Muscle layer of duodenum (tissue), 2 donors: Measurements from ENCODE around the gene GRM8.

Experiments used
- H3K27ac ChIP-seq: one replicate; pipeline ENCODE4 v1.7.0; 2013; ENCODE audit warnings: mild to moderate bottlenecking, low read length
- H3K27me3 ChIP-seq: one replicate; pipeline ENCODE4 v1.7.0; 2013; ENCODE audit warnings: low read depth, mild to moderate bottlenecking, control low read depth, low read length
- H3K36me3 ChIP-seq, 2 donors: one replicate each; pipeline ENCODE4 v1.7.0; 2013; ENCODE audit warnings: low read length in 2 of 2, control low read depth in 1 of 2, mild to moderate bottlenecking in 1 of 2; ENCODE audit not compliant: insufficient read depth in 2 of 2, control insufficient read depth in 1 of 2
- H3K4me1 ChIP-seq, 2 donors: one replicate each; pipeline ENCODE4 v1.7.0; 2013; ENCODE audit warnings: low read length in 2 of 2, mild to moderate bottlenecking in 2 of 2, control low read depth in 1 of 2, moderate library complexity in 1 of 2; ENCODE audit not compliant: insufficient read depth in 2 of 2, control insufficient read depth in 1 of 2
- H3K4me3 ChIP-seq, 2 donors: one replicate each; pipeline ENCODE4 v1.7.0; 2013; ENCODE audit warnings: low read length in 2 of 2, low read depth in 1 of 2, mild to moderate bottlenecking in 1 of 2
- H3K9me3 ChIP-seq, 2 donors: one replicate each; pipeline ENCODE4 v1.7.0; 2013; ENCODE audit warnings: low read length in 2 of 2, control low read depth in 1 of 2, mild to moderate bottlenecking in 1 of 2; ENCODE audit not compliant: control insufficient read depth in 1 of 2
- donor health status: healthy.

The GRM8 gene

DNA sequence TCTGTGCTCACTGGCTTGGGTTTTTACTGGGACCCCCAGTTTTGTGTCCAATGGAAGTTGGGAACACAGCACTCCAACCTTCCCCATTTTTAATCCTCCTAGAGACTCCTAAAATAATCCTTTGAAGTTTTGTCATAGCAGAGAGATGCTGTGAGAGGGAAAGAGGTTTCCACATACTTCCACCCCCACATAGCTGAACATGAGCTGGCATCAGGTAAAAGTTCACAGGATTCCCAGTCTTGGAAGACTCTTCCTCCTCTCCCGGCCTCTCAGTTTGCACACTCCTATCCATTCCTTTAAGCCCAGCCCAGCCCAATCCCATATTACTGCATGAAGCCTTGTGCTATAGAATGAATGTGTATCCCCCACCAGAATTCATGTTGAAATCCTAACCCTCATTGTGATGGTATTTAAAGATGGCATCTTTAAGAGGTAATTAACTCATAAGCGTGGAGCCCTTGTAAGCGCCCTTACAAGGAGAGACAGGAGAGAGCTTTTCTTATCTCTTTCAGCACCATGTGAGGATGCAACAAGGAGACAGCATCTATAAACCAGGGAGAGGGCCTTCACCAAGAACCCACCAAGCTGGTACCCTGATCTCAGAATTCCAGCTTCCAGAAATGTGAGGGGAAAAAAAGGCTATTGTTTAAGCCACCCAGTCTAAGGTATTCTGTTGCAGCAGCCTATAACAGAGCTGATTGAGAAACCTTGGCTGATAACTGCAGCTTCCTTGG is 22.4 kb downstream of the GRM8 start:
- Histone ChIP-seq H3K36me3 (no peaks in the 10 kb centered on the region), H3K27ac (no peak overlapping the region), H3K4me1 (no peaks in the 10 kb centered on the region), H3K9me3 (no peaks in the 10 kb centered on the region), H3K4me3 (no peak overlapping the region), H3K27me3 (no peaks in the 10 kb centered on the region)

DNA sequence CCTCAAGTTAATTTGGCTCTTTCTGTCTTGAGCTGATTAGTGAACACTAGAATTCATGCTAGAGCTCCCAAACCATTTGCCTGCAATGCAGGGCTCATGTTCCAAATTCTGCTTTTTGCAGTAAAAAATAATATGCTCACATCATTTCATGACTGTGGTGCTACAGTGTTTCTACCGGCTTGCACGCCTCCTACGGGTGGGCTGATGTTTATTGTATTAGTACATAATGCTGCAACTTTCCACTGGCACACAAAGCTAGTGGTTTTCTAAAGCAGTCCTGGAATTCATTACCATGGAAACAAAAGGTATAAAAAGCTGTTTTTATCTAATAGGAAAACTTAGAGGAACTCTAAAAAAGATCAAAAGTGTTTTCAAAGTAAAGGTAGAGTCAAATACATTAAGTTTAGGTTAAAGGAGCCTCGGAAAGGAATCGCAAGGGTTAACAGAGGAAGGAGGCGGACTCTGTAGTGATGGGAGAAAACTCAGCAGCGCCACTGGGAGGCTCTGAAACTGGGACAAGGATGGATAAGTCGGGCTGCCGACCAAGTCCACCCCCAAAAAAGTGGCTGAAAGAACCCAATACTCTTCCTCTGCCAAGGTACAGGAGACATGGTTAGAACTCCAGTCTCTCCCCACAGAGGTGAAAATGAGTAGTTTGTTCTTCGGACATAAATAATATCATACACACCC is 25.9 kb downstream of the GRM8 start:
- H3K27me3 ChIP-seq = peaks cover 3% of the 10 kb centered on the region
- no peaks in the 10 kb centered on the region for H3K36me3 ChIP-seq

DNA sequence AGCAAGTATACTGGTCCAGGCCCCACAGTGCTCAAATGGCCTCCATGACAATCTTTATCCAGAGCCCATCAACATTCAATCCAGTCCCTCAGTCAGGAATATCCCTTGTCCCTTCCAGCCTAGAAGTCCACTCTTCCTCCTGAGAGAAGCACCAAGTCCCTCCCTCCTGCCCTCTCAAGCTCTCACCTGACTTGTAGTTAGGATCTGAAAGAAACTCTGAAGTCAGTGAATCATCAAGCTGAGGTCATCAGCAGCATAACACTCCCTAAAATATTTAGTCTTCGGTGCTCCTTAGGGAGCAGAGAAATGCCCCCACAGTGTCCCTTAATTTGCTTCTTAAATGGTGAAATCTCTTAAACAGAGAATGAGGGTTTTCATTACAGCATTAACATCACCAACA is 31.0 kb downstream of the GRM8 start:
- Histone ChIP-seq H3K27me3 (peaks cover 3% of the 10 kb centered on the region), H3K27ac (no peak overlapping the region), H3K9me3 (no peaks in the 10 kb centered on the region), H3K4me3 (no peak overlapping the region), H3K4me1 (no peaks in the 10 kb centered on the region), H3K36me3 (no peaks in the 10 kb centered on the region)

More for the DNA sequence above, 25.9 kb downstream of the GRM8 start:
- H3K4me1 ChIP-seq = no peaks in the 10 kb centered on the region
- no peaks in the 10 kb centered on the region for H3K9me3 ChIP-seq
- H3K4me3 ChIP-seq = no peak overlapping the region
- H3K27ac ChIP-seq = no peak overlapping the region

DNA sequence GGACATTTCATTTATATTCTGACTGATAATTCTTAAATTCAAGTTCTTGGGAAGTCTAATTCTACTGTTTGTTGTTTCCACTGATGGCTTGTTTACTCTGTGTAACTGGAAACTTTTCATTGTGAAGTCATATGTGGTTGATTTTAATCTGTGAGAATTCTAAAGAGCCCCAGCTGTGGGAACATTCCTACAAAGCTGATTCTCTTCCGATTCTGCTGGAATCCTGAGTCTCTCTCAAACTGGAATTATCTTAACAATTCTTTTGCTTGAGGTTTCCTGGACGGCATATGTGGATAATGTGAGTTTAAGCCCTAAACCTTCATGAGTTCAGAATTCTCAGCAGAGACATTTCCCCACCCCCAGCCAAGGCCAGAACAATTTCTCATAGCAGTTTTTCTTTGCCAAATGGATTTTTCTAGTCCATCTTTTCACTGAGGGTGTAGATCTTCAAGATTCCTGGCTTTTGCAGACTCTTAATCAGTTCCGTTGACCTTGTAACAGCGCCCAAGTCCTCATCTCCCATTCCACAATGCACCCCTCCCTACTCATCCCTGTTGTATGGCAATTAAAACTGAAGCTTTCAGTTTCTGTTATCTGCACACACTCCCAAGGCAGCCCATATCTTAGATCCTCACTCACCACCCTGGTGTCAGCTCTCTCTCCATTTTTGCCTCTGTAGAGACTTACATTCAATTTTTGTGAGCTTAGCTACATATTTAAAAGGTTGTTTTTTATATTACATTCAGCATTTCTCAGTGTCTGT is 37.6 kb downstream of the GRM8 start:
- H3K9me3 ChIP-seq = no peaks in the 10 kb centered on the region
- H3K4me1 ChIP-seq = no peaks in the 10 kb centered on the region
- H3K4me3 ChIP-seq = no peak overlapping the region
- H3K27me3 ChIP-seq = no peaks in the 10 kb centered on the region
- no peak overlapping the region for H3K27ac ChIP-seq
- no peaks in the 10 kb centered on the region for H3K36me3 ChIP-seq

DNA sequence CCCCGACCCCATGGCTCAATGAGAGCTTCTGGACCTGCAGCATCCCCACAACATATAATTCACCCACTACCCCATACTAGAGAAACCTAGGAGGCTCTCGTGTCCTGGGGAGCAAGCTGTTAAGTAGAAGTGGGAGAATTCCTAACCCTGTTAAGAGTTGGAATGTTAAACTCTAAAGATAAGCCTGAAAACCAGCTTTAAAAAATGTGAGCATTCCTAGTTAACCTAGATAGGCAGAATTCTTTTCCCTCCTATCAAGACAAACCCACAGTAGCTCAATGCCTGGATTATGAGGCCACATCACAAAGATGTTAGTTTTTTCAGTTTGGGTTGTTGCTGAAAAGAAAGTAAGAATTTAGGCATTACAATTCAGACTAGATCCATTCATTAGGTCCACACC is 42.9 kb downstream of the GRM8 start:
- no peaks in the 10 kb centered on the region for H3K9me3 ChIP-seq
- no peaks in the 10 kb centered on the region for H3K4me1 ChIP-seq
- H3K4me3 ChIP-seq = no peak overlapping the region
- H3K27ac ChIP-seq = no peak overlapping the region
- no peaks in the 10 kb centered on the region for H3K27me3 ChIP-seq
- H3K36me3 ChIP-seq = no peaks in the 10 kb centered on the region

DNA sequence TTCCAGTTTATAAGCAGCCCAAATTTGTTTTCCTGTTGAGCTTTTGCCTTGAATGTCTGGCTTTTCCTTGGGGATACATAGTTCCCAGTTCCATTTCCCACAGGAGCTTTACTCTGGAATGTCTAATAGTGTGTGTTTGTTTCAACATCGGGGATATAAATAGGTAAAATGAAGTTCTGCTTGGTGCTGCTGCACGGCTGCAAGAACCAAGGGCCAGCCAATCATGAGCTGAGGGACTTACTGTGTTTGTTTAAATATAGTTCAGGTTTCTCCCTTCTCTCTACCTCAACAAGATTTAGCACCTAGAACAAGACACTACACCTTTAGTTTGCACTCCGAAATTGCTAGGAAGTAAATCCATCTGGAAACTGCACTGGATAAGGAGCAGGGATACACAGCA is 43.9 kb downstream of the GRM8 start:
- H3K27ac ChIP-seq = no peak overlapping the region
- no peaks in the 10 kb centered on the region for H3K36me3 ChIP-seq
- no peak overlapping the region for H3K4me3 ChIP-seq
- H3K9me3 ChIP-seq = no peaks in the 10 kb centered on the region
- H3K27me3 ChIP-seq = no peaks in the 10 kb centered on the region
- no peaks in the 10 kb centered on the region for H3K4me1 ChIP-seq

GRCh38 chr7:127208351-127208750 is 44.4 kb downstream of the GRM8 start:
- H3K27ac ChIP-seq = no peak overlapping the region
- no peaks in the 10 kb centered on the region for H3K9me3 ChIP-seq
- no peaks in the 10 kb centered on the region for H3K27me3 ChIP-seq
- H3K4me3 ChIP-seq = no peak overlapping the region
- H3K4me1 ChIP-seq = no peaks in the 10 kb centered on the region
- no peaks in the 10 kb centered on the region for H3K36me3 ChIP-seq

DNA sequence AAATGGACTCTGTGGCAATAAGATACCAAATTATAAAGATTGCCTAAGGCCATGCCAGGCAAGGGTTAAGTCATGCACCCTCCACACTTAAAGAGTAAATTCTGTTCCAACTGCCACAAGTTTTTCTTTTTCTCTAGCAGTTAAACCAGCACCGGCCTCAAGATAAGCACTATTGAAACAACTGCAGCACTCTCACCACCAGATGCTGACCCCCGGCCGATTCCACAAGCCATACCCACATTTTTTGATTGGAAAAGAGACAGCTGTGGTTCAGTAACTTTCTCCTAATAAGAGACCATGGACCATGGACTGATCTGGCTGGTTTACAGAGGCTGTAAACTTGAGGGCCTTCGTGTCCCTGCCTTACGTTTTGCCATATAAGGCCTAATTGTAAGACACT is 44.9 kb downstream of the GRM8 start:
- Histone ChIP-seq H3K4me1 (no peaks in the 10 kb centered on the region), H3K9me3 (no peaks in the 10 kb centered on the region), H3K4me3 (no peak overlapping the region), H3K27me3 (no peaks in the 10 kb centered on the region), H3K27ac (no peak overlapping the region), H3K36me3 (no peaks in the 10 kb centered on the region)

DNA sequence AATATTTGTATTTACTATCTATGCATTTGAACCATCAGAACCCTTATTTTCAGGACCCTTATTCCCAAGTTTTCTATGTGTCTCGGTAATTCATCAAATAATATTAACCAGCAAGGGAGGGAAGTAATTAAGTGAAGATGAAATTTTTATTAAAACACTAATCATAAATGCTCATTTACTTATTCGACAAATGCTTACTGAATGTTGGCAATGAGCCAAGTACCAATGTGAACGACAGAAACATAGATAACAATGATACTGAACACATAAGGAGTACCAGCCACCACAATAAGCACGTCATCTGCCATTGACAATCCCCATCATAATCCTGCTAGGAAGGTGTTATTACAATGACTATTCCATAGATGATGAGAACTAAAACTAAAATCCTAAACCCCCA is 45.5 kb downstream of the GRM8 start:
- Histone ChIP-seq H3K27me3 (no peaks in the 10 kb centered on the region), H3K36me3 (no peaks in the 10 kb centered on the region), H3K27ac (no peak overlapping the region), H3K9me3 (no peaks in the 10 kb centered on the region), H3K4me1 (no peaks in the 10 kb centered on the region), H3K4me3 (no peak overlapping the region)

DNA sequence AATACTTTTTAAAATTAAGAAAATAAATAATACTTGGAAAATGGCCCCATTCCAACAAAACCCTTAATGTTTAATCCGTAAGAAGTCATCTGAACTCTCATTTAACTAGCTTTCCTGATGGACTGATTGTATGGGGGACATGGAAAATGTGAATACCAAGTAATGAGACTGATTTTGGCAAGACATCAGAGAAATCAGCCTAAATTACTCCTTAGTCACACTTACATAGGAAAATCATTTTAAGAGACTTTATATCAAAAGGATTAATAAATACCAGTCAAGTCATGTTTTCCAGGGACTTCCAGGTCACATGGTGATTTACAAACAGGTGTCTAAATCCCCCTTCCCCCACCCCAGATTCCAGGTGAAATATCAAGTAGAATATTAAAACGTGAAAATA is 58.2 kb downstream of the GRM8 start:
- Histone ChIP-seq H3K4me3 (no peak overlapping the region), H3K27ac (no peak overlapping the region), H3K27me3 (no peaks in the 10 kb centered on the region), H3K4me1 (no peaks in the 10 kb centered on the region), H3K9me3 (no peaks in the 10 kb centered on the region), H3K36me3 (no peaks in the 10 kb centered on the region)

DNA sequence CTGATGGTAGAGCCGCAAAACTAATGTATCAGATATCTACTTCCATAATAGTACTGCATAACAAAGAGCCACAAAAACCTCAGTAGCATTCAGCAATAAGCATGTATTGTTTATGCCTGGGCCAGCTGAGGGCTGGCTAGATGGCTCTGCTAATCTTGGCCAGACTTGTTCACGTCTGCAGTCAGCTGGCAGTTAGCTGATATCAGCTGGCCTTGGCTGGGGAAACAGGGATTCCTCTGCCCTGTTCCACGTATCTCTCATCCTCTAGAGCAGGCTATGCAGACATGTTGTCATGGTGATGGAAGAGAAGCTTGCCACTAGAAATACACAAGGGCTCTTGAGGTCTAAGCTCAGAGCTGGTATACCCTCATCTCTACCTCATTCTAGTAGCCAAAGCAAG is 62.9 kb downstream of the GRM8 start:
- Histone ChIP-seq H3K27ac (no peak overlapping the region), H3K9me3 (no peaks in the 10 kb centered on the region), H3K27me3 (no peaks in the 10 kb centered on the region), H3K4me1 (no peaks in the 10 kb centered on the region), H3K4me3 (no peak overlapping the region), H3K36me3 (no peaks in the 10 kb centered on the region)
